H1 (cell line): ENCODE measurements around the gene CEL. TPM values are rescaled to one million over a fixed set of nuclear protein-coding genes. Genes with fewer than 3 reads are reported as not detected.

Source experiments
- CTCF ChIA-PET: fragments of 300-600 bp; sonication (Branson Sonifier 250); formaldehyde crosslinking; loops from one replicate; lab custom pipeline; 2021; ENCODE audit not compliant: partially characterized antibody; lab: Charles Lee
- POLR2A ChIA-PET: fragments of 300-600 bp; sonication (Branson Sonifier 250); formaldehyde crosslinking; loops from one replicate; lab custom pipeline; 2021; ENCODE audit warnings: inconsistent platforms; ENCODE audit not compliant: partially characterized antibody; lab: Charles Lee
- DNase-seq, 2 experiments: peaks; one replicate each; pipeline versions ENCODE4 v3.0.0 to v3.0.0-alpha.2; 2010 to 2022; ENCODE audit warnings: low spot score in 2 of 2, low read depth in 1 of 2, mixed read lengths in 1 of 2
- FAIRE-seq: peaks from 2 replicates; lab custom pipeline; 2011; peaks lifted over from hg19 to GRCh38; lab: Jason Lieb, UNC
- H2AFZ ChIP-seq: 2 replicates; pipeline ENCODE4 v1.8.1; 2012; ENCODE audit warnings: low read length, inconsistent platforms
- H2AK5ac ChIP-seq: 2 replicates; pipeline ENCODE4 v1.6.1; 2013; ENCODE audit warnings: low read depth, low read length
- H2BK120ac ChIP-seq: replicated peaks from 2 replicates; pipeline ENCODE3; 2013; ENCODE audit warnings: low read depth, low read length, inconsistent platforms
- H2BK12ac ChIP-seq: 2 replicates; pipeline ENCODE4 v1.6.1; 2013; ENCODE audit warnings: low read depth, low read length
- H2BK15ac ChIP-seq: 2 replicates; pipeline ENCODE4 v1.6.1; 2013; ENCODE audit warnings: low read length
- H2BK20ac ChIP-seq: 2 replicates; pipeline ENCODE4 v1.6.1; 2013; ENCODE audit warnings: low read length
- H2BK5ac ChIP-seq: 2 replicates; pipeline ENCODE4 v1.6.1; 2013; ENCODE audit warnings: low read depth, low read length
- H3K14ac ChIP-seq: 2 replicates; pipeline ENCODE4 v1.6.1; 2013; ENCODE audit warnings: inconsistent platforms; ENCODE audit not compliant: insufficient read length
- H3K18ac ChIP-seq: 2 replicates; pipeline ENCODE4 v1.6.1; 2013; ENCODE audit warnings: low read length; ENCODE audit errors: extremely low read depth
- H3K23ac ChIP-seq: 2 replicates; pipeline ENCODE4 v1.6.1; 2013; ENCODE audit warnings: inconsistent platforms; ENCODE audit not compliant: insufficient read length
- H3K23me2 ChIP-seq: 2 replicates; pipeline ENCODE4 v1.6.1; 2013; ENCODE audit warnings: low read depth, low read length
- H3K27ac ChIP-seq: 2 replicates; pipeline ENCODE4 v1.6.1; 2011; ENCODE audit warnings: low read depth, low read length, inconsistent platforms
- H3K27me3 ChIP-seq, 4 experiments: replicated peaks in 1 of 4; 1 replicate in 1 of 4; 2 replicates in 3 of 4; pipeline versions ENCODE4 v1.6.1 to v1.8.1; 2011 to 2013; ENCODE audit warnings: low read length in 3 of 4, mild to moderate bottlenecking in 3 of 4, inconsistent platforms in 2 of 4, mixed read lengths in 2 of 4, moderate library complexity in 1 of 4; ENCODE audit not compliant: control insufficient read depth in 3 of 4, insufficient read depth in 3 of 4; ENCODE audit errors: extremely low read depth in 1 of 4
- H3K36me3 ChIP-seq, 4 experiments: 2 replicates each; pipeline versions ENCODE4 v1.6.1 to v1.8.1; 2011 to 2013; ENCODE audit warnings: mild to moderate bottlenecking in 4 of 4, low read length in 3 of 4, moderate library complexity in 2 of 4, control low read depth in 1 of 4, inconsistent platforms in 1 of 4; ENCODE audit not compliant: insufficient read depth in 4 of 4, control insufficient read depth in 2 of 4
- H3K4ac ChIP-seq: replicated peaks from 2 replicates; pipeline ENCODE3; 2013; ENCODE audit warnings: low read length, low read depth, mixed read lengths, inconsistent platforms; ENCODE audit not compliant: insufficient read length
- H3K4me1 ChIP-seq, 4 experiments: replicated peaks in 1 of 4; 1 replicate in 1 of 4; 2 replicates in 3 of 4; pipeline versions ENCODE4 v1.6.1 to v1.8.1; 2011 to 2013; ENCODE audit warnings: low read length in 3 of 4, inconsistent platforms in 2 of 4, mixed read lengths in 1 of 4; ENCODE audit not compliant: insufficient read depth in 4 of 4, control insufficient read depth in 3 of 4
- H3K4me2 ChIP-seq, 2 experiments: 2 replicates each; pipeline versions ENCODE4 v1.6.1 to v1.8.1; 2011 to 2013; ENCODE audit warnings: low read depth in 2 of 2, low read length in 2 of 2, control low read depth in 1 of 2, inconsistent platforms in 1 of 2, mild to moderate bottlenecking in 1 of 2; ENCODE audit not compliant: insufficient read depth in 1 of 2
- H3K4me3 ChIP-seq, 4 experiments: fragments of 200-600, 300-600 bp in 1 of 4; sonication (generic), shearing (Covaris generic), sonication (Bioruptor Twin) in 1 of 4; 2 replicates each; pipeline versions ENCODE4 v1.5.1 to v1.8.1; 2011 to 2016; ENCODE audit warnings: low read length in 4 of 4, low read depth in 3 of 4, control low read depth in 2 of 4, inconsistent platforms in 2 of 4, mild to moderate bottlenecking in 2 of 4, mixed read lengths in 1 of 4, moderate library complexity in 1 of 4; ENCODE audit not compliant: insufficient read depth in 2 of 4; ENCODE audit errors: extremely low read depth in 1 of 4
- H3K56ac ChIP-seq: replicated peaks from 2 replicates; pipeline ENCODE3; 2013; ENCODE audit warnings: low read depth, mild to moderate bottlenecking, mixed read lengths, low read length, inconsistent platforms; ENCODE audit not compliant: insufficient read length
- H3K79me1 ChIP-seq: 2 replicates; pipeline ENCODE4 v1.6.1; 2013; ENCODE audit warnings: low read depth, low read length, control low read depth
- H3K79me2 ChIP-seq, 2 experiments: 2 replicates each; pipeline versions ENCODE4 v1.6.1 to v1.8.1; 2012 to 2013; ENCODE audit warnings: low read length in 2 of 2, mild to moderate bottlenecking in 2 of 2, inconsistent platforms in 1 of 2; ENCODE audit not compliant: insufficient read depth in 2 of 2, control insufficient read depth in 1 of 2
- H3K9ac ChIP-seq, 4 experiments: replicated peaks in 1 of 4; 1 replicate in 1 of 4; 2 replicates in 3 of 4; pipeline versions ENCODE4 v1.6.1 to v1.8.1; 2011 to 2013; ENCODE audit warnings: low read depth in 3 of 4, low read length in 3 of 4, control low read depth in 2 of 4, mild to moderate bottlenecking in 2 of 4, moderate library complexity in 2 of 4, inconsistent platforms in 1 of 4; ENCODE audit errors: extremely low read depth in 1 of 4
- H3K9me3 ChIP-seq, 2 experiments: 2 replicates each; pipeline versions ENCODE4 v1.6.1 to v1.8.1; 2012 to 2013; ENCODE audit warnings: mild to moderate bottlenecking in 2 of 2, moderate library complexity in 2 of 2, control low read depth in 1 of 2, inconsistent platforms in 1 of 2, low read depth in 1 of 2, low read length in 1 of 2, mixed read lengths in 1 of 2; ENCODE audit not compliant: insufficient read depth in 2 of 2
- H4K20me1 ChIP-seq, 2 experiments: replicated peaks in 1 of 2; 2 replicates each; pipeline versions ENCODE3 to v1.8.1; 2011 to 2013; ENCODE audit warnings: inconsistent platforms in 2 of 2, low read length in 2 of 2, mild to moderate bottlenecking in 1 of 2; ENCODE audit not compliant: insufficient read depth in 2 of 2, control insufficient read depth in 1 of 2
- H4K5ac ChIP-seq: 2 replicates; pipeline ENCODE4 v1.6.1; 2013; ENCODE audit warnings: low read length, low read depth, mixed read lengths, inconsistent platforms; ENCODE audit not compliant: insufficient read length
- H4K8ac ChIP-seq: 2 replicates; pipeline ENCODE4 v1.8.0; 2013; ENCODE audit warnings: mild to moderate bottlenecking, moderate library complexity, low read length, inconsistent platforms; ENCODE audit not compliant: insufficient read depth; ENCODE audit errors: extremely low read depth
- H4K91ac ChIP-seq: replicated peaks from 2 replicates; pipeline ENCODE3; 2013; ENCODE audit warnings: low read length, mixed read lengths, inconsistent platforms; ENCODE audit not compliant: insufficient read length
- KDM4A ChIP-seq: IDR thresholded peaks from one replicate; pipeline ENCODE4 v1.7.1; 2012; ENCODE audit warnings: low read depth, mild to moderate bottlenecking, moderate library complexity, low read length, inconsistent platforms; ENCODE audit not compliant: severe bottlenecking
- PHF8 ChIP-seq: fragments of 200-600 bp; sonication (generic); conservative IDR thresholded peaks from 2 replicates; pipeline ENCODE4 v1.7.1; 2012; ENCODE audit warnings: low read depth, mild to moderate bottlenecking, inconsistent platforms, low read length, moderate library complexity
- SP4 ChIP-seq: IDR thresholded peaks from 2 replicates; pipeline ENCODE4 v1.6.1; 2012; ENCODE audit warnings: low read length, inconsistent platforms
- TBP ChIP-seq: IDR thresholded peaks from 2 replicates; pipeline ENCODE4 v1.6.1; 2011; ENCODE audit warnings: low read depth, low read length, improper control_type of control experiment
- WGBS, 2 experiments: shearing (Covaris generic) in 1 of 2; methylation state at CpG; one replicate each; pipeline versions ENCODE4 v1.1.6 to v1.1.7; 2013 to 2015; ENCODE audit warnings: low lambda C conversion rate in 2 of 2, mixed read lengths in 2 of 2, inconsistent platforms in 1 of 2, low coverage in 1 of 2, missing lambda C conversion rate in 1 of 2; ENCODE audit not compliant: insufficient replicate concordance in 2 of 2, insufficient coverage in 1 of 2, insufficient read length in 1 of 2; ENCODE audit errors: extremely low coverage in 1 of 2, missing lambda C conversion rate in 1 of 2; 5-methylcytosine and 5-hydroxymethylcytosine counted together
- polyA plus RNA-seq, 7 experiments: library from polyadenylated mRNA; depleted of rRNA in 3 of 7; stranded (reverse) in 5 of 7; unstranded in 2 of 7; fragments of >200 nt in 5 of 7; fragments of 200-250 nt in 2 of 7; gene quantifications; 1 replicate in 5 of 7; 2 replicates in 1 of 7; 4 replicates in 1 of 7; pipeline versions ENCODE4 v1.2.1 to v1.2.3, GENCODE V29; 2011 to 2013; ENCODE audit warnings: missing spikeins in 2 of 7, mixed read lengths in 2 of 7
- total RNA-seq: library from RNA; stranded (reverse); fragmentation: NEBNext Ultra II Directional; extraction: Animal tissue kit (Norgen Biotek cat#: 25700); gene quantifications from 2 replicates; pipeline ENCODE4 v1.2.1, GENCODE V29; 2021

Gene CEL
- total and polyA plus RNA-seq, 2 of the 8 experiments (the other 6 are each of a cell fraction or from before 2014, with no cell fraction given) = 1.8 to 3.4 TPM

GRCh38 chr9:133045132-133045531 is 16.6 kb upstream of the CEL start:
- FAIRE-seq (no peak), DNase-seq (no peak)
- Histone ChIP-seq H2BK120ac (no peak overlapping the region), H2BK15ac (no peak overlapping the region), H3K27me3 (no peaks in the 10 kb centered on the region), H3K23me2 (no peaks in the 10 kb centered on the region), H3K18ac (no peak overlapping the region), H2AK5ac (no peak overlapping the region), H3K4me1 (no peaks in the 10 kb centered on the region), H2AFZ (no peak overlapping the region), H3K4me2 (no peak overlapping the region), H4K8ac (no peak overlapping the region), H2BK20ac (no peak overlapping the region), H3K4me3 (no peak overlapping the region), H3K9ac (no peak overlapping the region), H3K14ac (no peak overlapping the region), H3K36me3 (peaks cover 20 to 45% (median 39%) of the 10 kb centered on the region in 4 experiments), H3K56ac (no peak overlapping the region), H3K79me1 (peaks cover 4% of the 10 kb centered on the region), H4K20me1 (peaks cover 6 to 24% of the 10 kb centered on the region in 2 experiments), H4K5ac (no peak overlapping the region), H4K91ac (no peak overlapping the region), H3K79me2 (peaks cover 0 to 10% of the 10 kb centered on the region in 2 experiments; a peak in 1 of 4 replicates), H2BK5ac (no peak overlapping the region), H3K4ac (no peak overlapping the region), H2BK12ac (no peak overlapping the region), H3K27ac (no peak overlapping the region), H3K23ac (no peak overlapping the region), H3K9me3 (no peaks in the 10 kb centered on the region)
- POLR2A ChIA-PET = no interaction called here
- TF ChIP-seq KDM4A (no peak), PHF8 (no peak), SP4 (no peak), TBP (no peak)
- WGBS, 2 experiments = 91% methylated on average over 15 of the region's 15 CpGs; no CpG with 5 or more reads in 1 of the 2 experiments
- CTCF ChIA-PET = no interaction called here
